Measurements from ENCODE around the gene OR51A7. TPM values are rescaled to one million over a fixed set of nuclear protein-coding genes. Genes with fewer than 3 reads are reported as not detected.
"Not testable (repeated sequence)": the region's sequence is repeated elsewhere in the genome, so short reads cannot be mapped to it uniquely, and the experiment has no call there.

Gene OR51A7
- total RNA-seq (2014; rRNA removed; shearing (Covaris generic)): not detected in 2 replicates
- not detected in 2 replicates for polyA plus RNA-seq (2015; cell fraction: cytosol; rRNA removed)
- polyA plus RNA-seq (2015; cell fraction: nucleus; rRNA removed): not detected in 2 replicates

- no peak for DNase-seq (ENCODE audit: low read depth)
Measured at GRCh38 chr11:4903484-4903883, at the start of gene OR51A7. TSS of gene OR51A7 (plus strand) at chr11:4903783. CDS start at chr11:4907370, 3,587 bp downstream.

- not testable (repeated sequence) for DNase-seq (ENCODE audit: low read depth)
Measured at GRCh38 chr11:4854286-4854685, 49.3 kb upstream of the OR51A7 start.

GRCh38 chr11:4862447-4863236 lies 40.9 kb upstream of the OR51A7 start:
- DNase-seq (ENCODE audit: low read depth): no peak

- DNase-seq (ENCODE audit: low read depth): no peak
Measured at GRCh38 chr11:4863876-4864275, 39.7 kb upstream of the OR51A7 start.

GRCh38 chr11:4865855-4866254 lies 37.7 kb upstream of the OR51A7 start:
- DNase-seq (ENCODE audit: low read depth): no peak

- no peak for DNase-seq (ENCODE audit: low read depth)
Measured at GRCh38 chr11:4881188-4881587, 22.4 kb upstream of the OR51A7 start.

- DNase-seq (ENCODE audit: low read depth): no peak
Measured at GRCh38 chr11:4881860-4882500, 21.6 kb upstream of the OR51A7 start, which contains the start of gene OR51T1. TSS of gene OR51T1 (plus strand) at chr11:4881900. CDS start at chr11:4881900, 0 bp downstream.

- DNase-seq (ENCODE audit: low read depth): no peak
Measured at GRCh38 chr11:4882543-4882942, 21.0 kb upstream of the OR51A7 start.

- no peak for DNase-seq (ENCODE audit: low read depth)
Measured at GRCh38 chr11:4884361-4884760, 19.2 kb upstream of the OR51A7 start.

- DNase-seq (ENCODE audit: low read depth): no peak
Measured at GRCh38 chr11:4886186-4886585, 17.4 kb upstream of the OR51A7 start.

- no peak for DNase-seq (ENCODE audit: low read depth)
Measured at GRCh38 chr11:4887591-4887990, 16.0 kb upstream of the OR51A7 start.

- no peak for DNase-seq (ENCODE audit: low read depth)
Measured at GRCh38 chr11:4890279-4890678, 13.3 kb upstream of the OR51A7 start.

GRCh38 chr11:4891996-4892640 lies 11.5 kb upstream of the OR51A7 start:
- DNase-seq (ENCODE audit: low read depth): peak; percentile 86

GRCh38 chr11:4916581-4916980 lies 13.0 kb downstream of the OR51A7 start:
- no peak for DNase-seq (ENCODE audit: low read depth)

GRCh38 chr11:4919250-4919649 lies 15.7 kb downstream of the OR51A7 start, which contains the start of gene OR51G2:
TSS of gene OR51G2 (minus strand) at chr11:4919350. CDS start at chr11:4915663, 3,687 bp downstream.
- no peak for DNase-seq (ENCODE audit: low read depth)

- DNase-seq (ENCODE audit: low read depth): no peak
Measured at GRCh38 chr11:4921796-4922195, 18.2 kb downstream of the OR51A7 start.

- DNase-seq (ENCODE audit: low read depth): no peak
Measured at GRCh38 chr11:4922304-4922703, 18.7 kb downstream of the OR51A7 start.

GRCh38 chr11:4924239-4924638 lies 20.7 kb downstream of the OR51A7 start, which contains the start of gene OR51G1:
TSS of gene OR51G1 (minus strand) at chr11:4924339. CDS start at chr11:4924339, 0 bp downstream.
- no peak for DNase-seq (ENCODE audit: low read depth)

GRCh38 chr11:4926608-4927007 lies 23.0 kb downstream of the OR51A7 start:
- DNase-seq (ENCODE audit: low read depth): no peak

- DNase-seq (ENCODE audit: low read depth): no peak
Measured at GRCh38 chr11:4932751-4933150, 29.2 kb downstream of the OR51A7 start.

GRCh38 chr11:4936745-4937144 lies 33.2 kb downstream of the OR51A7 start:
- DNase-seq (ENCODE audit: low read depth): no peak

GRCh38 chr11:4947505-4947904 lies 43.9 kb downstream of the OR51A7 start, which contains the start of gene OR51A4:
TSS of gene OR51A4 (minus strand) at chr11:4947605. CDS start at chr11:4947100, 505 bp downstream.
- DNase-seq (ENCODE audit: low read depth): no peak

All from HT1080 (cell line).